Measurements from ENCODE around the gene C17orf114.

Gene C17orf114

DNA sequence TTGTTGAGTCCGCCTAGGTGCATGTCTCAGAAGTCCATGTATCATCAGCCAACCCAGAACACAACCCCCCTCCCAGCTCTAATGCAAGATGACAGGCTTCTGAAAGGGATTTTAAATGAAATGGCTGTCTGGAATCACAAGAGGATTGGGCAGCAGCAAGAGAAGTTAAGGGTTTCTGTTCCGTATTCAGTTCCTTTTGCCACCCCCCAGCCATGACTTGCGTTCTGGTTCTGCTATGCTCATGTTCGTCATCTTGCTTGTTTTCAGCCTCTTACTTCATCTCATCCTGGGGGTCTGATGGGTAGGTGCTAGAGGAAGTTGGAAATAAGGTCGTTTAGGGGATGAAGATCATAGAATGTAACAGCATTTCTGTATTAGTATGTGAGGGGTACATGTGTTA is 43.0 kb upstream of the C17orf114 start:
- H3K4me2 ChIP-seq (ENCODE audit: low read length): no peak overlapping the region
- H3K27me3 ChIP-seq (ENCODE audit: control insufficient read depth, insufficient read depth, low read length): no peaks in the 10 kb centered on the region
- TF ChIP-seq, protein P1, sequence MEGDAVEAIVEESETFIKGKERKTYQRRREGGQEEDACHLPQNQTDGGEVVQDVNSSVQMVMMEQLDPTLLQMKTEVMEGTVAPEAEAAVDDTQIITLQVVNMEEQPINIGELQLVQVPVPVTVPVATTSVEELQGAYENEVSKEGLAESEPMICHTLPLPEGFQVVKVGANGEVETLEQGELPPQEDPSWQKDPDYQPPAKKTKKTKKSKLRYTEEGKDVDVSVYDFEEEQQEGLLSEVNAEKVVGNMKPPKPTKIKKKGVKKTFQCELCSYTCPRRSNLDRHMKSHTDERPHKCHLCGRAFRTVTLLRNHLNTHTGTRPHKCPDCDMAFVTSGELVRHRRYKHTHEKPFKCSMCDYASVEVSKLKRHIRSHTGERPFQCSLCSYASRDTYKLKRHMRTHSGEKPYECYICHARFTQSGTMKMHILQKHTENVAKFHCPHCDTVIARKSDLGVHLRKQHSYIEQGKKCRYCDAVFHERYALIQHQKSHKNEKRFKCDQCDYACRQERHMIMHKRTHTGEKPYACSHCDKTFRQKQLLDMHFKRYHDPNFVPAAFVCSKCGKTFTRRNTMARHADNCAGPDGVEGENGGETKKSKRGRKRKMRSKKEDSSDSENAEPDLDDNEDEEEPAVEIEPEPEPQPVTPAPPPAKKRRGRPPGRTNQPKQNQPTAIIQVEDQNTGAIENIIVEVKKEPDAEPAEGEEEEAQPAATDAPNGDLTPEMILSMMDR (IDR thresholded peaks at IDR 0.05): no peak
- H3K4me3 ChIP-seq (ENCODE audit: low read depth, low read length): no peak overlapping the region
- no peak overlapping the region for H2AFZ ChIP-seq
- H3K9me3 ChIP-seq (ENCODE audit: control insufficient read depth, low read length): no peaks in the 10 kb centered on the region
- H3K36me3 ChIP-seq (ENCODE audit: control insufficient read depth, insufficient read depth, low read length): no peaks in the 10 kb centered on the region
- no peak overlapping the region for H3K9ac ChIP-seq
- peaks cover 55% of the 10 kb centered on the region for H3K79me2 ChIP-seq
- H3K4me1 ChIP-seq: peaks cover 3% of the 10 kb centered on the region
- H3K27ac ChIP-seq: no peak overlapping the region

DNA sequence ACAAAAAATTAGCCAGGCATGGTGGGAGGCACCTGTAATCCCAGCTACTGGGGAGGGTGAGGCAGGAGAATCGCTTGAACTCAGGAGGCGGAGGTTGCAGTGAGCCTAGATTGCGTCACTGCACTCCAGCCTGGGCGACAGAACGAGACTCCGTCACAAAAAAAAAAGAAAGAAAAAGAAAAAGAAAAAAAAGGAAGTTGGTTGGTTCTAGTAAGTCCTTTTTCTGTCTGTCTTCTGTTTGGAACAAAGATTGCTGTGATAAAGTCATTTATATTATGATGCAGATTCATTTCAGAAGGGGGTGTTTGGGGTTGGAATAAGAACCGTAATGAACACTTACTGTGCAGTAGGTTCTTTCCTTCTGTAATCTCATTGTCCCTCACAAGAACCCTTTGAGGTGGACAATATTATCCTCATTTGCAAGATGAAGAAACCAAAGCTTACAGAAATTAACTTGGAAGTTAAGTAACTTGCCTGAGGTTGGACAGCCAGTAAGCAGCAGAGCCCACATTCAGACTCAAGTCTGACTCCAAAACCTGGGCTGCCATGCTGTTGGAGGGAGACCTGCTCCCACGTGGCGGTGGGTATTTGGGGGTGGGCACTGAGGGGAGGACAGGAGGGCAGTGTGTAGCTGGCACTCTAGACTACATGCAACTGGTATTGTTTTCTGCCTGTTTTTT is 41.3 kb upstream of the C17orf114 start:
- Histone ChIP-seq H3K36me3 (ENCODE audit: control insufficient read depth, insufficient read depth, low read length) (no peaks in the 10 kb centered on the region), H3K4me3 (ENCODE audit: low read depth, low read length) (no peak overlapping the region), H2AFZ (no peak overlapping the region), H3K9me3 (ENCODE audit: control insufficient read depth, low read length) (no peaks in the 10 kb centered on the region), H3K27ac (no peak overlapping the region), H3K4me2 (ENCODE audit: low read length) (no peak overlapping the region), H3K27me3 (ENCODE audit: control insufficient read depth, insufficient read depth, low read length) (no peaks in the 10 kb centered on the region), H3K4me1 (peaks cover 2% of the 10 kb centered on the region), H3K79me2 (peaks cover 58% of the 10 kb centered on the region), H3K9ac (no peak overlapping the region)
- TF ChIP-seq, protein P1 (IDR thresholded peaks at IDR 0.05): no peak

DNA sequence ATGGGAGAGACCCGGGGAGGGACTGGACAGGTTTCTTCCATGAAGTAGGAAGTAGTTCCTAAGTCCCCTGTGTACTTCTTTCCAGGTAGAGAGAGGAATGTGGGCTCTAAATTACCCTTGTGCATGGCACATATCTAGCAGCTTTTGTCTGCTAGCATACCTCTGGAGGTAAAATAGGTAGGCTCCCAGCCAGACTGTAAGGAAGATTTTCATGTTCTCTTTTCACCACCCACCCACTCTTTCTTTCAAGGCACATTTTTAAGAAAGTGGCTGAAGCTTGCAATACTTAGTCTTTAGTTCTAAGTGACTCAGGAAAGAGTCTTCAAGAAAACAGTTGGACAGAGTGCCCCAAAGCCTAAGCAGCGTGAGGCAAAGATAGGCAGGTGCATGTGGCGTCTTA is 40.2 kb upstream of the C17orf114 start:
- H2AFZ ChIP-seq: no peak overlapping the region
- H3K79me2 ChIP-seq: peaks cover 69% of the 10 kb centered on the region
- TF ChIP-seq, protein P1 (IDR thresholded peaks at IDR 0.05): no peak
- H3K4me3 ChIP-seq (ENCODE audit: low read depth, low read length): no peak overlapping the region
- peaks cover 5% of the 10 kb centered on the region for H3K4me1 ChIP-seq
- no peaks in the 10 kb centered on the region for H3K27me3 ChIP-seq (ENCODE audit: control insufficient read depth, insufficient read depth, low read length)
- no peaks in the 10 kb centered on the region for H3K36me3 ChIP-seq (ENCODE audit: control insufficient read depth, insufficient read depth, low read length)
- no peak overlapping the region for H3K27ac ChIP-seq
- no peak overlapping the region for H3K4me2 ChIP-seq (ENCODE audit: low read length)
- no peaks in the 10 kb centered on the region for H3K9me3 ChIP-seq (ENCODE audit: control insufficient read depth, low read length)
- no peak overlapping the region for H3K9ac ChIP-seq

- Histone ChIP-seq H3K9ac (no peak overlapping the region), H3K36me3 (ENCODE audit: control insufficient read depth, insufficient read depth, low read length) (no peaks in the 10 kb centered on the region), H3K79me2 (peaks cover 60% of the 10 kb centered on the region), H2AFZ (no peak overlapping the region), H3K4me3 (ENCODE audit: low read depth, low read length) (no peak overlapping the region), H3K4me1 (peaks cover 3% of the 10 kb centered on the region), H3K9me3 (ENCODE audit: control insufficient read depth, low read length) (no peaks in the 10 kb centered on the region), H3K27me3 (ENCODE audit: control insufficient read depth, insufficient read depth, low read length) (no peaks in the 10 kb centered on the region), H3K27ac (no peak overlapping the region), H3K4me2 (ENCODE audit: low read length) (no peak overlapping the region)
- TF ChIP-seq, protein P1 (IDR thresholded peaks at IDR 0.05): no peak
These were observed 38.7 kb upstream of the C17orf114 start for GRCh38 chr17:4840893-4841242.
